ENCODE results near the gene LCT. TPM values are rescaled to one million over a fixed set of nuclear protein-coding genes. Genes with fewer than 3 reads are reported as not detected.
"Not testable (repeated sequence)": the region's sequence is repeated elsewhere in the genome, so short reads cannot be mapped to it uniquely, and the experiment has no call there.

Gene LCT
- total RNA-seq, 1 experiment from 2014 or later = not detected

- no peak overlapping the region for H3K4me3 ChIP-seq
- DNase-seq = no peak
- no peaks in the 10 kb centered on the region for H3K27me3 ChIP-seq
- H3K9me3 ChIP-seq (replicated peaks) = peaks cover 4% of the 10 kb centered on the region
- no peaks in the 10 kb centered on the region; the same call in 1 of the 2 replicates for H3K36me3 ChIP-seq
- no peaks in the 10 kb centered on the region for H3K4me1 ChIP-seq
- no peak overlapping the region for H3K27ac ChIP-seq
Measured at GRCh38 chr2:135796606-135797005, 40.4 kb downstream of the LCT start.

GRCh38 chr2:135795641-135796040 is 41.3 kb downstream of the LCT start:
- H3K27me3 ChIP-seq; H3K4me1 ChIP-seq; H3K36me3 ChIP-seq; H3K9me3 ChIP-seq (replicated peaks); H3K4me3 ChIP-seq; DNase-seq; H3K27ac ChIP-seq: not testable (repeated sequence)

- H3K36me3 ChIP-seq = peaks cover 7% of the 10 kb centered on the region; the same call in 1 of the 2 replicates
- H3K4me1 ChIP-seq = no peaks in the 10 kb centered on the region
- no peak overlapping the region for H3K4me3 ChIP-seq
- H3K27ac ChIP-seq = no peak overlapping the region
- no peaks in the 10 kb centered on the region for H3K9me3 ChIP-seq (replicated peaks)
- DNase-seq = no peak
- H3K27me3 ChIP-seq = no peaks in the 10 kb centered on the region
Measured at GRCh38 chr2:135792401-135793150, 44.4 kb downstream of the LCT start.

- no peaks in the 10 kb centered on the region for H3K9me3 ChIP-seq (replicated peaks)
- H3K4me1 ChIP-seq = no peaks in the 10 kb centered on the region
- H3K27ac ChIP-seq = no peak overlapping the region
- peak in 1 of 2 experiments; percentile 25 for DNase-seq
- no peaks in the 10 kb centered on the region for H3K27me3 ChIP-seq
- H3K36me3 ChIP-seq = peaks cover 9% of the 10 kb centered on the region; the same call in 1 of the 2 replicates
- no peak overlapping the region for H3K4me3 ChIP-seq
Measured at GRCh38 chr2:135791418-135792190, 45.4 kb downstream of the LCT start.

- H3K4me1 ChIP-seq = no peaks in the 10 kb centered on the region
- no peaks in the 10 kb centered on the region for H3K27me3 ChIP-seq
- no peak overlapping the region for H3K4me3 ChIP-seq
- peaks cover 16% of the 10 kb centered on the region for H3K36me3 ChIP-seq
- DNase-seq = no peak
- H3K9me3 ChIP-seq (replicated peaks) = no peaks in the 10 kb centered on the region
- no peak overlapping the region for H3K27ac ChIP-seq
Measured at GRCh38 chr2:135790423-135790822, 46.6 kb downstream of the LCT start.

GRCh38 chr2:135786823-135787222 is 50.2 kb downstream of the LCT start:
- Histone ChIP-seq H3K36me3 (peaks cover 52% of the 10 kb centered on the region), H3K4me1 (no peaks in the 10 kb centered on the region), H3K9me3 (replicated peaks) (no peaks in the 10 kb centered on the region), H3K27me3 (no peaks in the 10 kb centered on the region), H3K27ac (no peak overlapping the region), H3K4me3 (no peak overlapping the region)
- DNase-seq = no peak

- Histone ChIP-seq H3K4me3 (no peak overlapping the region), H3K9me3 (replicated peaks) (no peaks in the 10 kb centered on the region), H3K4me1 (no peaks in the 10 kb centered on the region), H3K27ac (no peak overlapping the region), H3K36me3 (peaks cover 70% of the 10 kb centered on the region), H3K27me3 (no peaks in the 10 kb centered on the region)
- no peak for DNase-seq
Measured at GRCh38 chr2:135785032-135785431, 52.0 kb downstream of the LCT start.

GRCh38 chr2:135783439-135783838 is 53.5 kb downstream of the LCT start:
- H3K27ac ChIP-seq = no peak overlapping the region
- H3K36me3 ChIP-seq = peaks cover 79% of the 10 kb centered on the region
- H3K9me3 ChIP-seq (replicated peaks) = no peaks in the 10 kb centered on the region
- H3K4me3 ChIP-seq = no peak overlapping the region
- H3K27me3 ChIP-seq = no peaks in the 10 kb centered on the region
- no peaks in the 10 kb centered on the region for H3K4me1 ChIP-seq
- DNase-seq = no peak

- no peak for DNase-seq
- Histone ChIP-seq H3K9me3 (replicated peaks) (no peaks in the 10 kb centered on the region), H3K4me3 (no peak overlapping the region), H3K4me1 (no peaks in the 10 kb centered on the region), H3K36me3 (peaks cover 81% of the 10 kb centered on the region), H3K27ac (no peak overlapping the region), H3K27me3 (no peaks in the 10 kb centered on the region)
Measured at GRCh38 chr2:135782231-135782630, 54.8 kb downstream of the LCT start.

GRCh38 chr2:135776367-135776766 is 60.6 kb downstream of the LCT start:
- DNase-seq = no peak
- Histone ChIP-seq H3K4me1 (no peaks in the 10 kb centered on the region), H3K4me3 (no peak overlapping the region), H3K36me3 (peaks cover 92% of the 10 kb centered on the region), H3K9me3 (replicated peaks) (0 out of 2 replicates have a peak, but pooled peaks cover 3% of the 10 kb centered on the region), H3K27ac (no peak overlapping the region), H3K27me3 (no peaks in the 10 kb centered on the region)

- Histone ChIP-seq H3K9me3 (replicated peaks) (0 out of 2 replicates have a peak, but pooled peaks cover 3% of the 10 kb centered on the region), H3K36me3 (peaks cover 92% of the 10 kb centered on the region), H3K27me3 (no peaks in the 10 kb centered on the region), H3K4me1 (no peaks in the 10 kb centered on the region), H3K27ac (no peak overlapping the region), H3K4me3 (no peak overlapping the region)
- DNase-seq = no peak
Measured at GRCh38 chr2:135775420-135775819, 61.6 kb downstream of the LCT start.

GRCh38 chr2:135773917-135774316 is 63.1 kb downstream of the LCT start:
- Histone ChIP-seq H3K27ac (no peak overlapping the region), H3K27me3 (no peaks in the 10 kb centered on the region), H3K4me3 (no peak overlapping the region), H3K4me1 (no peaks in the 10 kb centered on the region), H3K36me3 (peaks cover 92% of the 10 kb centered on the region), H3K9me3 (replicated peaks) (0 out of 2 replicates have a peak, but pooled peaks cover 3% of the 10 kb centered on the region)
- DNase-seq = no peak

- no peaks in the 10 kb centered on the region for H3K27me3 ChIP-seq
- H3K4me1 ChIP-seq = no peaks in the 10 kb centered on the region
- H3K27ac ChIP-seq = no peak overlapping the region
- H3K9me3 ChIP-seq (replicated peaks) = 0 out of 2 replicates have a peak, but pooled peaks cover 3% of the 10 kb centered on the region
- no peak overlapping the region for H3K4me3 ChIP-seq
- peaks cover 93% of the 10 kb centered on the region for H3K36me3 ChIP-seq
- DNase-seq = no peak
Measured at GRCh38 chr2:135773319-135773718, 63.7 kb downstream of the LCT start.

GRCh38 chr2:135768863-135769262 is 68.1 kb downstream of the LCT start:
- DNase-seq = no peak
- Histone ChIP-seq H3K27ac (no peak overlapping the region), H3K9me3 (replicated peaks) (0 out of 2 replicates have a peak, but pooled peaks cover 3% of the 10 kb centered on the region), H3K4me1 (no peaks in the 10 kb centered on the region), H3K27me3 (no peaks in the 10 kb centered on the region), H3K36me3 (peaks cover 98% of the 10 kb centered on the region), H3K4me3 (no peak overlapping the region)

- peaks cover 96% of the 10 kb centered on the region for H3K36me3 ChIP-seq
- DNase-seq = no peak
- H3K27me3 ChIP-seq = no peaks in the 10 kb centered on the region
- H3K9me3 ChIP-seq (replicated peaks) = no peaks in the 10 kb centered on the region; the same call in 1 of the 2 replicates
- H3K27ac ChIP-seq = no peak overlapping the region
- no peaks in the 10 kb centered on the region for H3K4me1 ChIP-seq
- H3K4me3 ChIP-seq = no peak overlapping the region
Measured at GRCh38 chr2:135762530-135762929, 74.5 kb downstream of the LCT start.

All from SJCRH30 (cell line).